ENCODE data around the gene ZNF488. TPM values are rescaled to one million over a fixed set of nuclear protein-coding genes. Genes with fewer than 3 reads are reported as not detected.

Gene ZNF488
- total and polyA plus RNA-seq, 2 donors (not counting 1 experiment from before 2014, with no cell fraction given): not detected

GRCh38 chr10:47415520-47416304 is 31.6 kb upstream of the ZNF488 start:
- ChIA-PET POLR2A (no interaction called here), CTCF (no interaction called here)
- H3K9ac ChIP-seq (ENCODE audit: low read length): no peak overlapping the region
- H2AFZ ChIP-seq (ENCODE audit: insufficient read depth, low read depth, low read length, poor library complexity, severe bottlenecking): no peak overlapping the region
- H3K9me3 ChIP-seq (ENCODE audit: control extremely low read depth in 1 of 3, control insufficient read depth in 2 of 3, insufficient read depth in 1 of 3, low read length in 2 of 3): peaks cover 0 to 9% (median 0%) of the 10 kb centered on the region in 3 donors
- no peak overlapping the region for H3K4me3 ChIP-seq (ENCODE audit: control extremely low read depth in 1 of 5, extremely low read depth in 1 of 5, insufficient read depth in 1 of 5, low read depth in 2 of 5, low read length in 4 of 5)
- 93% methylated on average over 5 of the region's 6 CpGs for WGBS (ENCODE audit: insufficient coverage)
- Mint-ChIP-seq H3K9me3 (ENCODE audit: insufficient read depth) (no peaks in the 10 kb centered on the region), H3K27me3 (no peaks in the 10 kb centered on the region), H3K4me1 (no peaks in the 10 kb centered on the region), H3K4me3 (no peak overlapping the region), H3K27ac (no peak overlapping the region)
- no peak overlapping the region for H3K4me2 ChIP-seq (replicated peaks; ENCODE audit: low read depth, low read length, poor library complexity, severe bottlenecking)
- no peaks in the 10 kb centered on the region for H3K36me3 ChIP-seq (replicated peaks in 1 of 2; ENCODE audit: control extremely low read depth in 1 of 2, control insufficient read depth in 1 of 2, extremely low read depth in 1 of 2, insufficient read depth in 2 of 2, low read length in 1 of 2)
- no peaks in the 10 kb centered on the region for H3K4me1 ChIP-seq (ENCODE audit: control insufficient read depth in 2 of 2, insufficient read depth in 2 of 2, low read length in 2 of 2)
- no peak for ATAC-seq (ENCODE audit: low read depth)
- H3K27ac ChIP-seq (ENCODE audit: low read length in 2 of 2): no peak overlapping the region
- no peak for DNase-seq
- no peak for TF ChIP-seq CTCF (IDR thresholded peaks at IDR 0.05)
- TF ChIP-seq EZH2 (IDR thresholded peaks at IDR 0.05; ENCODE audit: borderline replicate concordance, insufficient read depth, low read depth, low read length, poor library complexity, severe bottlenecking): no peak
- intact Hi-C loops (cut with micrococcal nuclease): no loop called here
- H3K27me3 ChIP-seq (replicated peaks in 1 of 4; ENCODE audit: control extremely low read depth in 1 of 4, control insufficient read depth in 3 of 4, insufficient read depth in 4 of 4, low read length in 3 of 4): peaks cover 0 to 6% (median 0%) of the 10 kb centered on the region in 4 experiments
- H4K20me1 ChIP-seq (ENCODE audit: control insufficient read depth, insufficient read depth, low read length, poor library complexity, severe bottlenecking): no peaks in the 10 kb centered on the region
- no peaks in the 10 kb centered on the region for H3K79me2 ChIP-seq (ENCODE audit: control insufficient read depth, insufficient read depth, low read length)

- DNase-seq (no peak), ATAC-seq (ENCODE audit: low read depth) (no peak)
- Histone ChIP-seq H4K20me1 (ENCODE audit: control insufficient read depth, insufficient read depth, low read length, poor library complexity, severe bottlenecking) (no peaks in the 10 kb centered on the region), H3K4me2 (replicated peaks; ENCODE audit: low read depth, low read length, poor library complexity, severe bottlenecking) (no peak overlapping the region), H3K27me3 (replicated peaks in 1 of 4; ENCODE audit: control extremely low read depth in 1 of 4, control insufficient read depth in 3 of 4, insufficient read depth in 4 of 4, low read length in 3 of 4) (peaks cover 0 to 6% (median 0%) of the 10 kb centered on the region in 4 experiments), H2AFZ (ENCODE audit: insufficient read depth, low read depth, low read length, poor library complexity, severe bottlenecking) (no peak overlapping the region), H3K4me1 (ENCODE audit: control insufficient read depth in 2 of 2, insufficient read depth in 2 of 2, low read length in 2 of 2) (no peaks in the 10 kb centered on the region), H3K9ac (ENCODE audit: low read length) (no peak overlapping the region), H3K36me3 (replicated peaks in 1 of 2; ENCODE audit: control extremely low read depth in 1 of 2, control insufficient read depth in 1 of 2, extremely low read depth in 1 of 2, insufficient read depth in 2 of 2, low read length in 1 of 2) (no peaks in the 10 kb centered on the region), H3K4me3 (ENCODE audit: control extremely low read depth in 1 of 5, extremely low read depth in 1 of 5, insufficient read depth in 1 of 5, low read depth in 2 of 5, low read length in 4 of 5) (no peak overlapping the region), H3K9me3 (ENCODE audit: control extremely low read depth in 1 of 3, control insufficient read depth in 2 of 3, insufficient read depth in 1 of 3, low read length in 2 of 3) (peaks cover 0 to 9% (median 0%) of the 10 kb centered on the region in 3 donors), H3K27ac (ENCODE audit: low read length in 2 of 2) (no peak overlapping the region), H3K79me2 (ENCODE audit: control insufficient read depth, insufficient read depth, low read length) (no peaks in the 10 kb centered on the region)
- TF ChIP-seq EZH2 (IDR thresholded peaks at IDR 0.05; ENCODE audit: borderline replicate concordance, insufficient read depth, low read depth, low read length, poor library complexity, severe bottlenecking) (no peak), CTCF (IDR thresholded peaks at IDR 0.05) (no peak)
- no peak overlapping the region for H3K4me3 Mint-ChIP-seq
- H3K27me3 Mint-ChIP-seq: no peaks in the 10 kb centered on the region
- no peak overlapping the region for H3K27ac Mint-ChIP-seq
- no peaks in the 10 kb centered on the region for H3K9me3 Mint-ChIP-seq (ENCODE audit: insufficient read depth)
- ChIA-PET CTCF (no interaction called here), POLR2A (no interaction called here)
- intact Hi-C loops (cut with micrococcal nuclease): no loop called here
- no peaks in the 10 kb centered on the region for H3K4me1 Mint-ChIP-seq
- 88% methylated on average over 15 of the region's 19 CpGs for WGBS (ENCODE audit: insufficient coverage)
Measured at GRCh38 chr10:47414752-47415519, 30.8 kb upstream of the ZNF488 start.

Data from B cell (primary cell).